Measurements from ENCODE around the gene TXNDC16. TPM values are rescaled to one million over a fixed set of nuclear protein-coding genes. Genes with fewer than 3 reads are reported as not detected.
"Not testable (repeated sequence)": the region's sequence is repeated elsewhere in the genome, so short reads cannot be mapped to it uniquely, and the experiment has no call there.

Gene TXNDC16
- total and polyA plus RNA-seq, 2 donors (not counting 3 experiments of a cell fraction or from before 2014, with no cell fraction given) = 2.3 to 4.5 TPM

DNA sequence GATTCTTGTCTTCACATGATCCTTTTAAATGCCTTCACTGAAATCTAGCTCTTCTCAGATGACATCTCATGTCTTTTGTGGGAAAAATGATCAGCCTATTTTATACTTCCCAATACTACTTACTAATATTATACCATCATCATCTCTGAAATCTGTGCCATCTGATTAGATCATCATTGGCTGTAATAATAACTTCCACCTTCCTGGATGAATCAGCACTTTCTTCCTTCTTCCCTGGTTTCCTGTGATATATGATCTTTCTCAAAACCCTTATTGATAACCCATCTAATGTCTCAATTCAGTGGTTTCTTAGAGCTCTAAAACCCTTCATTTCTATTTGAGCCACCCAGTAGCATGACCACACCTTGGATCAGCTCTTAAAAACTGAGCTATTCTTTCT is 31.2 kb upstream of the TXNDC16 start:
- no peaks in the 10 kb centered on the region for H4K20me1 ChIP-seq (replicated peaks; ENCODE audit: control insufficient read depth, extremely low read depth, insufficient read depth, low read length)
- H3K27me3 ChIP-seq (ENCODE audit: control insufficient read depth in 2 of 2, insufficient read depth in 2 of 2, low read length in 2 of 2) = no peaks in the 10 kb centered on the region
- no peaks in the 10 kb centered on the region for H3K9me1 ChIP-seq (replicated peaks; ENCODE audit: control insufficient read depth, extremely low read depth, insufficient read depth, low read length)
- no peaks in the 10 kb centered on the region for H3K79me2 ChIP-seq (ENCODE audit: control insufficient read depth, insufficient read depth, low read length)
- BruUV-seq (replicated peaks) = no TSS peak
- peak overlapping the region; percentile 76 for H3K4me2 ChIP-seq (ENCODE audit: insufficient read depth, low read length)
- H2AFZ ChIP-seq (ENCODE audit: low read depth, low read length) = no peak overlapping the region
- no peak overlapping the region for H3K4me3 ChIP-seq (replicated peaks in 1 of 3; ENCODE audit: insufficient read depth in 1 of 3, low read depth in 1 of 3, low read length in 3 of 3)
- H3K9me3 ChIP-seq (replicated peaks; ENCODE audit: control insufficient read depth, insufficient read depth, low read length) = no peaks in the 10 kb centered on the region
- TF ChIP-seq GATA2 (IDR thresholded peaks at IDR 0.05; ENCODE audit: insufficient read depth, insufficient read length, low read depth, low read length) = peak; percentile 74
- TF ChIP-seq MYC (IDR thresholded peaks at IDR 0.05; ENCODE audit: low read depth, low read length) = no peak
- peak; percentile 28 for TF ChIP-seq FOS (IDR thresholded peaks at IDR 0.05; ENCODE audit: borderline replicate concordance, insufficient read depth, low read length)
- FAIRE-seq = no peak
- dilution Hi-C loops (cut with MboI; ENCODE audit: extremely low pct_ligation_motif_present, low sequenced_read_pairs) = no loop called here
- no peak overlapping the region for H3K9ac ChIP-seq (replicated peaks; ENCODE audit: extremely low read depth, insufficient read depth, low read length)
- intact Hi-C loops (cut with micrococcal nuclease) = no loop called here
- ChIA-PET CTCF (no interaction called here), POLR2A (no interaction called here)
- no peaks in the 10 kb centered on the region for H3K36me3 ChIP-seq (ENCODE audit: control insufficient read depth in 2 of 2, extremely low read depth in 1 of 2, insufficient read depth in 2 of 2, low read length in 2 of 2)
- H3K27ac ChIP-seq (ENCODE audit: insufficient read depth, low read depth, low read length) = no peak overlapping the region
- H3K4me1 ChIP-seq (ENCODE audit: control insufficient read depth, extremely low read depth, insufficient read depth, low read length) = peaks cover 12% of the 10 kb centered on the region
- DNase-seq (ENCODE audit: low read depth, low spot score) = no peak

DNA sequence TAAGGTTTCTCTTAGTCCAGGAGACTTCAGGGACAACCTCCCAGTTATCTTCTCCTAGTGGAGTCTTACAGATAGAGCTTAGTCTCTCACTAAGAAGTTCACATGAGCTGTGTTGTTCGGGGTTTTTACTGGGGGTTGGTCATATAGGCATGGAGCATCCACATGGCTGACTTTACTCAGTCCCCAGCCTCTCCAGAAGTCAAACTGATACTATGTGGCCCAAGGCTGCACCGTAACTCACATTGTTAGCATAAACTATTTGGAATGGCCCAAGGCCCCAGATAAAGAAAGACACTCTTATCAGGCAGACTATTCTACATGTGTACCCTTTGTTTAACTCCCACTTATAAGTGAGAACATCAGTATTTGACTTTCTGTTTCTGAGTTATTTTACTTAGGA is 23.6 kb upstream of the TXNDC16 start:
- BruUV-seq (replicated peaks) = no TSS peak
- CTCF ChIA-PET = interaction anchor here (2.0 kb wide), 1 partner anchor 14 kb away, joined by 4 read pairs; no protein-coding TSS in a partner anchor

DNA sequence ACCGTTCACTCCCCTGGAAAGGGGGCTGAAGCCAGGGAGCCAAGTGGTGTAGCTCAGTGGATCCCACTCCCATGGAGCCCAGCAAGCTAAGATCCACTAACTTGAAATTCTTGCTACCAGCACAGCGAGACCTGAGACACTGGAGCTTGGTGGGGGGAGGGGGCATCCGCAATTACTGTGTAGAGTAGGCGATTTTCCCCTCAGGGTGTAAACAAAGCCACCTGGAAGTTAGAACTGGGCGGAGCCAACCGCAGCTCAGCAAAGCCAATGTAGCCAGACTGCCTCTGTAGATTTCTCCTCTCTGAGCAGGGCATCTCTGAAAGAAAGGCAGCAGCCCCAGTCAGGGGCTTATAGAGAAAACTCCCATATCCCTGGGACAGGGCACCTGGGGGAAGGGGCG is 16.1 kb upstream of the TXNDC16 start:
- intact Hi-C loops (cut with micrococcal nuclease); H3K9ac ChIP-seq (replicated peaks; ENCODE audit: extremely low read depth, insufficient read depth, low read length); BruUV-seq (replicated peaks); H3K79me2 ChIP-seq (ENCODE audit: control insufficient read depth, insufficient read depth, low read length); POLR2A ChIA-PET; H3K4me3 ChIP-seq (replicated peaks in 1 of 3; ENCODE audit: insufficient read depth in 1 of 3, low read depth in 1 of 3, low read length in 3 of 3); H3K27ac ChIP-seq (ENCODE audit: insufficient read depth, low read depth, low read length); dilution Hi-C loops (cut with MboI; ENCODE audit: extremely low pct_ligation_motif_present, low sequenced_read_pairs); H3K9me1 ChIP-seq (replicated peaks; ENCODE audit: control insufficient read depth, extremely low read depth, insufficient read depth, low read length); H3K4me1 ChIP-seq (ENCODE audit: control insufficient read depth, extremely low read depth, insufficient read depth, low read length); H4K20me1 ChIP-seq (replicated peaks; ENCODE audit: control insufficient read depth, extremely low read depth, insufficient read depth, low read length); H3K4me2 ChIP-seq (ENCODE audit: insufficient read depth, low read length); H3K9me3 ChIP-seq (replicated peaks; ENCODE audit: control insufficient read depth, insufficient read depth, low read length); CTCF ChIA-PET; H3K36me3 ChIP-seq (ENCODE audit: control insufficient read depth in 2 of 2, extremely low read depth in 1 of 2, insufficient read depth in 2 of 2, low read length in 2 of 2); H2AFZ ChIP-seq (ENCODE audit: low read depth, low read length); H3K27me3 ChIP-seq (ENCODE audit: control insufficient read depth in 2 of 2, insufficient read depth in 2 of 2, low read length in 2 of 2); FAIRE-seq; DNase-seq (ENCODE audit: low read depth, low spot score): not testable (repeated sequence)

More for the DNA sequence above, 23.6 kb upstream of the TXNDC16 start:
- Histone ChIP-seq H3K79me2 (ENCODE audit: control insufficient read depth, insufficient read depth, low read length) (no peaks in the 10 kb centered on the region), H3K4me2 (ENCODE audit: insufficient read depth, low read length) (no peak overlapping the region), H3K4me3 (replicated peaks in 1 of 3; ENCODE audit: insufficient read depth in 1 of 3, low read depth in 1 of 3, low read length in 3 of 3) (no peak overlapping the region), H3K4me1 (ENCODE audit: control insufficient read depth, extremely low read depth, insufficient read depth, low read length) (no peaks in the 10 kb centered on the region), H3K36me3 (ENCODE audit: control insufficient read depth in 2 of 2, extremely low read depth in 1 of 2, insufficient read depth in 2 of 2, low read length in 2 of 2) (no peaks in the 10 kb centered on the region), H3K9me1 (replicated peaks; ENCODE audit: control insufficient read depth, extremely low read depth, insufficient read depth, low read length) (no peaks in the 10 kb centered on the region), H3K27me3 (ENCODE audit: control insufficient read depth in 2 of 2, insufficient read depth in 2 of 2, low read length in 2 of 2) (no peaks in the 10 kb centered on the region), H3K9me3 (replicated peaks; ENCODE audit: control insufficient read depth, insufficient read depth, low read length) (no peaks in the 10 kb centered on the region), H3K27ac (ENCODE audit: insufficient read depth, low read depth, low read length) (no peak overlapping the region), H3K9ac (replicated peaks; ENCODE audit: extremely low read depth, insufficient read depth, low read length) (no peak overlapping the region), H2AFZ (ENCODE audit: low read depth, low read length) (no peak overlapping the region), H4K20me1 (replicated peaks; ENCODE audit: control insufficient read depth, extremely low read depth, insufficient read depth, low read length) (no peaks in the 10 kb centered on the region)
- DNase-seq (ENCODE audit: low read depth, low spot score) (no peak), FAIRE-seq (no peak)
- POLR2A ChIA-PET = no interaction called here
- no peak for TF ChIP-seq POLR2AphosphoS5 (IDR thresholded peaks at IDR 0.05; ENCODE audit: insufficient read depth, low read depth, low read length)
- TF ChIP-seq, protein P1, sequence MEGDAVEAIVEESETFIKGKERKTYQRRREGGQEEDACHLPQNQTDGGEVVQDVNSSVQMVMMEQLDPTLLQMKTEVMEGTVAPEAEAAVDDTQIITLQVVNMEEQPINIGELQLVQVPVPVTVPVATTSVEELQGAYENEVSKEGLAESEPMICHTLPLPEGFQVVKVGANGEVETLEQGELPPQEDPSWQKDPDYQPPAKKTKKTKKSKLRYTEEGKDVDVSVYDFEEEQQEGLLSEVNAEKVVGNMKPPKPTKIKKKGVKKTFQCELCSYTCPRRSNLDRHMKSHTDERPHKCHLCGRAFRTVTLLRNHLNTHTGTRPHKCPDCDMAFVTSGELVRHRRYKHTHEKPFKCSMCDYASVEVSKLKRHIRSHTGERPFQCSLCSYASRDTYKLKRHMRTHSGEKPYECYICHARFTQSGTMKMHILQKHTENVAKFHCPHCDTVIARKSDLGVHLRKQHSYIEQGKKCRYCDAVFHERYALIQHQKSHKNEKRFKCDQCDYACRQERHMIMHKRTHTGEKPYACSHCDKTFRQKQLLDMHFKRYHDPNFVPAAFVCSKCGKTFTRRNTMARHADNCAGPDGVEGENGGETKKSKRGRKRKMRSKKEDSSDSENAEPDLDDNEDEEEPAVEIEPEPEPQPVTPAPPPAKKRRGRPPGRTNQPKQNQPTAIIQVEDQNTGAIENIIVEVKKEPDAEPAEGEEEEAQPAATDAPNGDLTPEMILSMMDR (IDR thresholded peaks at IDR 0.05; ENCODE audit: extremely low read depth in 1 of 2, insufficient read depth in 1 of 2, low read depth in 1 of 2, low read length in 2 of 2) = no peak
- TF ChIP-seq FOS (IDR thresholded peaks at IDR 0.05; ENCODE audit: borderline replicate concordance, insufficient read depth, low read length) = no peak
- TF ChIP-seq JUN (IDR thresholded peaks at IDR 0.05; ENCODE audit: borderline replicate concordance, insufficient read depth, insufficient read length, low read depth) = no peak
- TF ChIP-seq POLR2A (IDR thresholded peaks at IDR 0.05; ENCODE audit: low read depth, low read length) = no peak
- TF ChIP-seq GATA2 (IDR thresholded peaks at IDR 0.05; ENCODE audit: insufficient read depth, insufficient read length, low read depth, low read length) = no peak
- TF ChIP-seq EZH2 (IDR thresholded peaks at IDR 0.05; ENCODE audit: borderline replicate concordance, low read depth, low read length, severe bottlenecking) = no peak
- TF ChIP-seq, protein P2, sequence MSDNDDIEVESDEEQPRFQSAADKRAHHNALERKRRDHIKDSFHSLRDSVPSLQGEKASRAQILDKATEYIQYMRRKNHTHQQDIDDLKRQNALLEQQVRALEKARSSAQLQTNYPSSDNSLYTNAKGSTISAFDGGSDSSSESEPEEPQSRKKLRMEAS (IDR thresholded peaks at IDR 0.05; ENCODE audit: insufficient read depth, insufficient read length) = no peak
- no peak for TF ChIP-seq MYC (IDR thresholded peaks at IDR 0.05; ENCODE audit: low read depth, low read length)
- dilution Hi-C loops (cut with MboI; ENCODE audit: extremely low pct_ligation_motif_present, low sequenced_read_pairs) = no loop called here
- intact Hi-C loops (cut with micrococcal nuclease) = no loop called here
